Neural progenitor cell (in vitro differentiated cells): ENCODE results near the gene MYH9. TPM values are rescaled to one million over a fixed set of nuclear protein-coding genes. Genes with fewer than 3 reads are reported as not detected.

Experiments used
- DNase-seq: peaks from one replicate; pipeline ENCODE4 v3.0.0-alpha.2; 2016; ENCODE audit warnings: low spot score
- H2AFZ ChIP-seq: fragments of 200-600 bp; sonication (generic); replicated peaks from 2 replicates; pipeline ENCODE4 v1.6.1; 2016; ENCODE audit warnings: antibody characterized with exemption
- H3F3A ChIP-seq: fragments of 200-600 bp; sonication (generic); 2 replicates; pipeline ENCODE4 v1.6.1; 2016; ENCODE audit warnings: antibody characterized with exemption, low read depth
- H3K27ac ChIP-seq: fragments of 200-600 bp; sonication (generic); 2 replicates; pipeline ENCODE4 v1.5.1; 2016; ENCODE audit warnings: mild to moderate bottlenecking
- H3K27me3 ChIP-seq: fragments of 200-600 bp; sonication (generic); 2 replicates; pipeline ENCODE4 v1.6.1; 2016; ENCODE audit warnings: mild to moderate bottlenecking, moderate library complexity
- H3K36me3 ChIP-seq: fragments of 200-600 bp; sonication (generic); 2 replicates; pipeline ENCODE4 v1.5.1; 2016
- H3K4me1 ChIP-seq: fragments of 200-600 bp; sonication (generic); 2 replicates; pipeline ENCODE4 v1.6.1; 2016; ENCODE audit warnings: mixed run types
- H3K4me2 ChIP-seq: fragments of 200-600 bp; sonication (generic); 2 replicates; pipeline ENCODE4 v1.6.1; 2016
- H3K4me3 ChIP-seq: fragments of 200-600 bp; sonication (generic); 2 replicates; pipeline ENCODE4 v1.5.1; 2016
- H3K79me2 ChIP-seq: fragments of 200-600 bp; sonication (generic); 2 replicates; pipeline ENCODE4 v1.6.1; 2016; ENCODE audit warnings: low read depth
- H3K9ac ChIP-seq: fragments of 200-600 bp; sonication (generic); 2 replicates; pipeline ENCODE4 v1.6.1; 2016
- H3K9me3 ChIP-seq: fragments of 200-600 bp; sonication (generic); 2 replicates; pipeline ENCODE4 v1.5.1; 2016; ENCODE audit warnings: low read depth
- H4K20me1 ChIP-seq: fragments of 200-600 bp; sonication (generic); 2 replicates; pipeline ENCODE4 v1.6.1; 2016; ENCODE audit warnings: low read depth
- H3K27ac Mint-ChIP-seq: 3 replicates; pipeline ENCODE4 v1.8.0; 2021; ENCODE audit warnings: mixed read lengths
- H3K27me3 Mint-ChIP-seq: 2 replicates; pipeline ENCODE4 v1.8.0; 2022; ENCODE audit warnings: low read depth, mild to moderate bottlenecking, inconsistent platforms, moderate library complexity, mixed read lengths; ENCODE audit not compliant: insufficient read depth
- H3K36me3 Mint-ChIP-seq: 3 replicates; pipeline ENCODE4 v1.8.0; 2021; ENCODE audit warnings: mixed read lengths
- H3K4me1 Mint-ChIP-seq: 3 replicates; pipeline ENCODE4 v1.8.0; 2021; ENCODE audit warnings: mixed read lengths
- H3K4me3 Mint-ChIP-seq: 3 replicates; pipeline ENCODE4 v1.8.0; 2021; ENCODE audit warnings: mild to moderate bottlenecking, moderate library complexity, mixed read lengths
- H3K9me3 Mint-ChIP-seq: 3 replicates; pipeline ENCODE4 v1.8.0; 2020; ENCODE audit warnings: mixed read lengths
- CTCF ChIP-seq: fragments of 200-600 bp; sonication (generic); IDR thresholded peaks from 2 replicates; pipeline ENCODE4 v1.5.1; 2017; ENCODE audit warnings: antibody characterized with exemption, mild to moderate bottlenecking
- EZH2 ChIP-seq: fragments of 200-600 bp; sonication (generic); IDR thresholded peaks from 2 replicates; pipeline ENCODE4 v1.6.1; 2017; ENCODE audit warnings: antibody characterized with exemption, mild to moderate bottlenecking, moderate library complexity
- EZH2phosphoT487 ChIP-seq: fragments of 200-600 bp; sonication (generic); IDR thresholded peaks from 2 replicates; pipeline ENCODE4 v1.6.1; 2017; ENCODE audit warnings: antibody characterized with exemption
- total RNA-seq: library from RNA; depleted of rRNA; stranded (reverse); fragments of >200 nt; gene quantifications from 2 replicates; pipeline ENCODE4 v1.2.3, GENCODE V29; 2015; ENCODE audit warnings: low replicate concordance

MYH9 gene
- total RNA-seq, 1 donor from 2014 or later: 77.2 TPM

- Histone ChIP-seq H3K36me3 (no peaks in the 10 kb centered on the region), H3K4me1 (peaks cover 24% of the 10 kb centered on the region), H3K27ac (no peak overlapping the region), H3K9me3 (no peaks in the 10 kb centered on the region), H3K4me3 (peak overlapping the region; percentile 33), H3K9ac (no peak overlapping the region), H3F3A (no peaks in the 10 kb centered on the region), H3K4me2 (peak overlapping the region; percentile 67), H4K20me1 (no peaks in the 10 kb centered on the region), H3K79me2 (no peaks in the 10 kb centered on the region), H2AFZ (no peak overlapping the region), H3K27me3 (no peaks in the 10 kb centered on the region)
- peaks cover 12% of the 10 kb centered on the region for H3K36me3 Mint-ChIP-seq
- no peak for DNase-seq
- TF ChIP-seq EZH2 (no peak), CTCF (no peak), EZH2phosphoT487 (no peak)
- H3K27me3 Mint-ChIP-seq: peaks cover 2% of the 10 kb centered on the region
- H3K4me1 Mint-ChIP-seq: peaks cover 36% of the 10 kb centered on the region
- H3K4me3 Mint-ChIP-seq: peak overlapping the region; percentile 88
- peak overlapping the region; percentile 98 for H3K27ac Mint-ChIP-seq
- H3K9me3 Mint-ChIP-seq: peaks cover 21% of the 10 kb centered on the region
These were observed 149.2 kb downstream of the MYH9 start for GRCh38 chr22:36238373-36239149.

GRCh38 chr22:36237462-36238372 is 150.1 kb downstream of the MYH9 start:
- Histone ChIP-seq H3K4me2 (no peak overlapping the region), H3K79me2 (no peaks in the 10 kb centered on the region), H3K9ac (no peak overlapping the region), H3K9me3 (no peaks in the 10 kb centered on the region), H2AFZ (no peak overlapping the region), H3K27ac (no peak overlapping the region), H3K36me3 (no peaks in the 10 kb centered on the region), H4K20me1 (no peaks in the 10 kb centered on the region), H3K27me3 (no peaks in the 10 kb centered on the region), H3K4me3 (no peak overlapping the region), H3K4me1 (peaks cover 24% of the 10 kb centered on the region), H3F3A (no peaks in the 10 kb centered on the region)
- Mint-ChIP-seq H3K9me3 (peaks cover 14% of the 10 kb centered on the region), H3K27me3 (peaks cover 2% of the 10 kb centered on the region), H3K4me1 (peaks cover 36% of the 10 kb centered on the region), H3K4me3 (peak overlapping the region; percentile 75), H3K27ac (peak overlapping the region; percentile 24), H3K36me3 (peaks cover 12% of the 10 kb centered on the region)
- TF ChIP-seq EZH2 (no peak), CTCF (no peak), EZH2phosphoT487 (no peak)
- no peak for DNase-seq

- H3K9ac ChIP-seq: no peak overlapping the region
- H3F3A ChIP-seq: no peaks in the 10 kb centered on the region
- H2AFZ ChIP-seq: no peak overlapping the region
- no peak overlapping the region for H3K4me2 ChIP-seq
- DNase-seq: peak; percentile 20
- H3K27ac Mint-ChIP-seq: no peak overlapping the region
- no peak overlapping the region for H3K4me3 ChIP-seq
- H3K27me3 Mint-ChIP-seq: peaks cover 2% of the 10 kb centered on the region
- H3K79me2 ChIP-seq: no peaks in the 10 kb centered on the region
- peaks cover 11% of the 10 kb centered on the region for H3K36me3 Mint-ChIP-seq
- peaks cover 24% of the 10 kb centered on the region for H3K4me1 ChIP-seq
- no peak overlapping the region for H3K4me3 Mint-ChIP-seq
- no peaks in the 10 kb centered on the region for H3K9me3 ChIP-seq
- H3K27ac ChIP-seq: no peak overlapping the region
- no peaks in the 10 kb centered on the region for H4K20me1 ChIP-seq
- no peaks in the 10 kb centered on the region for H3K36me3 ChIP-seq
- no peaks in the 10 kb centered on the region for H3K27me3 ChIP-seq
- TF ChIP-seq EZH2 (no peak), CTCF (no peak), EZH2phosphoT487 (no peak)
- H3K9me3 Mint-ChIP-seq: peaks cover 5% of the 10 kb centered on the region
- H3K4me1 Mint-ChIP-seq: peaks cover 36% of the 10 kb centered on the region
These were observed 151.1 kb downstream of the MYH9 start for GRCh38 chr22:36236388-36237319.
